Nephron progenitor cell (in vitro differentiated cells): ENCODE data around the gene CHD1.
A peak's percentile ranks its signal among the peaks of the same experiment; 100 is the strongest.

Source experiments
- DNase-seq: peaks from one replicate; pipeline ENCODE4 v3.0.0; 2021
- H3K27ac Mint-ChIP-seq: 2 replicates; pipeline ENCODE4 v1.8.0; 2021; ENCODE audit warnings: mild to moderate bottlenecking, moderate library complexity, mixed read lengths
- H3K27me3 Mint-ChIP-seq: 2 replicates; pipeline ENCODE4 v1.8.0; 2021; ENCODE audit warnings: mild to moderate bottlenecking, low read depth, mixed read lengths; ENCODE audit not compliant: poor library complexity
- H3K36me3 Mint-ChIP-seq: 2 replicates; pipeline ENCODE4 v1.8.0; 2021; ENCODE audit warnings: low read depth, mixed read lengths
- H3K4me1 Mint-ChIP-seq: 2 replicates; pipeline ENCODE4 v1.8.0; 2021; ENCODE audit warnings: mixed read lengths
- H3K4me3 Mint-ChIP-seq: 2 replicates; pipeline ENCODE4 v1.8.0; 2021; ENCODE audit warnings: mild to moderate bottlenecking, moderate library complexity, mixed read lengths
- H3K9me3 Mint-ChIP-seq: 2 replicates; pipeline ENCODE4 v1.8.0; 2021; ENCODE audit warnings: mild to moderate bottlenecking, moderate library complexity, mixed read lengths
- TF ChIP-seq, protein P1 (sequence below): fragments of 200-600 bp; sonication (generic); IDR thresholded peaks from 2 replicates; pipeline ENCODE4 v1.5.0; 2021; ENCODE audit warnings: antibody characterized with exemption

The CHD1 gene

GRCh38 chr5:98934546-98934945 lies 5.7 kb upstream of the CHD1 start:
- H3K4me3 Mint-ChIP-seq = no peak overlapping the region
- no peaks in the 10 kb centered on the region for H3K9me3 Mint-ChIP-seq

DNA sequence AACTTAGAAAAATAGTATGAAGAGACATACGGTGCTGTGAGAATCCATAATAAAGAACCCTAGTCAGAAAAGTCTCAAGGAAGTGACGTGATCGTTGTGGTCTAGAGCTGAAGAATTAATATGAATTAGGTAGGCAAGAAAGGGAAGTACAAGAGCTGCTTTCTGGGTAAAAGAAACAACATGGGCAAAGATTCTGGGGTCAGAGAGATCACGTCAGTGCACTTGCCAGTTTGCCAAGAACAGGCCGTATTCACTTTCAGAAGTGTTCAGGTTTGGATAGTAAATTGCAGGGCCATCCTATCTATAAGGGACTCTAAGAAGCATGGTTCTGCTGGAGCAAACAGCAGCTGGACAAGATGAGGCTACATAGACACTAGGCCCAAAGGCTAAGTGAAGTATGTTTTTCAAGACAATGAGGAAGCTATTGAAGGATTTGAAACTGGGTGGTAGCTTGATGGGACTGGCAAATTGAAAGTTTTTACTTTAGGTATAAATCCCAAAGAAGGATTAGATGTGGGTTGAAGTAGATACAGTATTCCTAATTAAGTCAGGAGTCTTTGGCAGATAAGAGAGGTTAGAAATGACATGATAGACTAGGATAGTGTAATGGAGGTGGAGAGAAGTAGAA lies 4.8 kb upstream of the CHD1 start:
- Mint-ChIP-seq H3K27me3 (no peaks in the 10 kb centered on the region), H3K9me3 (no peaks in the 10 kb centered on the region), H3K4me1 (peaks cover 22% of the 10 kb centered on the region), H3K27ac (peak overlapping the region; percentile 46), H3K36me3 (no peaks in the 10 kb centered on the region), H3K4me3 (no peak overlapping the region)
- no peak for DNase-seq
- TF ChIP-seq, protein P1, sequence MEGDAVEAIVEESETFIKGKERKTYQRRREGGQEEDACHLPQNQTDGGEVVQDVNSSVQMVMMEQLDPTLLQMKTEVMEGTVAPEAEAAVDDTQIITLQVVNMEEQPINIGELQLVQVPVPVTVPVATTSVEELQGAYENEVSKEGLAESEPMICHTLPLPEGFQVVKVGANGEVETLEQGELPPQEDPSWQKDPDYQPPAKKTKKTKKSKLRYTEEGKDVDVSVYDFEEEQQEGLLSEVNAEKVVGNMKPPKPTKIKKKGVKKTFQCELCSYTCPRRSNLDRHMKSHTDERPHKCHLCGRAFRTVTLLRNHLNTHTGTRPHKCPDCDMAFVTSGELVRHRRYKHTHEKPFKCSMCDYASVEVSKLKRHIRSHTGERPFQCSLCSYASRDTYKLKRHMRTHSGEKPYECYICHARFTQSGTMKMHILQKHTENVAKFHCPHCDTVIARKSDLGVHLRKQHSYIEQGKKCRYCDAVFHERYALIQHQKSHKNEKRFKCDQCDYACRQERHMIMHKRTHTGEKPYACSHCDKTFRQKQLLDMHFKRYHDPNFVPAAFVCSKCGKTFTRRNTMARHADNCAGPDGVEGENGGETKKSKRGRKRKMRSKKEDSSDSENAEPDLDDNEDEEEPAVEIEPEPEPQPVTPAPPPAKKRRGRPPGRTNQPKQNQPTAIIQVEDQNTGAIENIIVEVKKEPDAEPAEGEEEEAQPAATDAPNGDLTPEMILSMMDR = no peak

More at GRCh38 chr5:98934546-98934945, 5.7 kb upstream of the CHD1 start:
- Mint-ChIP-seq H3K27ac (no peak overlapping the region), H3K36me3 (no peaks in the 10 kb centered on the region), H3K4me1 (peaks cover 21% of the 10 kb centered on the region), H3K27me3 (no peaks in the 10 kb centered on the region)
- TF ChIP-seq, protein P1 = no peak
- DNase-seq = no peak

- peaks cover under 1% of the 10 kb centered on the region for H3K36me3 Mint-ChIP-seq
- H3K27ac Mint-ChIP-seq = no peak overlapping the region
- H3K4me3 Mint-ChIP-seq = peak overlapping the region; percentile 94
Observed at GRCh38 chr5:98930972-98931762, 2.4 kb upstream of the CHD1 start.

GRCh38 chr5:98929710-98930298 lies 997 bp upstream of the CHD1 start:
- Mint-ChIP-seq H3K4me1 (peaks cover 44% of the 10 kb centered on the region), H3K27ac (peak overlapping the region; percentile 100), H3K9me3 (no peaks in the 10 kb centered on the region), H3K27me3 (no peaks in the 10 kb centered on the region), H3K36me3 (peaks cover 14% of the 10 kb centered on the region), H3K4me3 (peak overlapping the region; percentile 94)
- no peak for DNase-seq
- TF ChIP-seq, protein P1 = no peak

More at GRCh38 chr5:98930972-98931762, 2.4 kb upstream of the CHD1 start:
- Mint-ChIP-seq H3K27me3 (no peaks in the 10 kb centered on the region), H3K9me3 (no peaks in the 10 kb centered on the region), H3K4me1 (peaks cover 35% of the 10 kb centered on the region)
- TF ChIP-seq, protein P1 = no peak
- DNase-seq = no peak

DNA sequence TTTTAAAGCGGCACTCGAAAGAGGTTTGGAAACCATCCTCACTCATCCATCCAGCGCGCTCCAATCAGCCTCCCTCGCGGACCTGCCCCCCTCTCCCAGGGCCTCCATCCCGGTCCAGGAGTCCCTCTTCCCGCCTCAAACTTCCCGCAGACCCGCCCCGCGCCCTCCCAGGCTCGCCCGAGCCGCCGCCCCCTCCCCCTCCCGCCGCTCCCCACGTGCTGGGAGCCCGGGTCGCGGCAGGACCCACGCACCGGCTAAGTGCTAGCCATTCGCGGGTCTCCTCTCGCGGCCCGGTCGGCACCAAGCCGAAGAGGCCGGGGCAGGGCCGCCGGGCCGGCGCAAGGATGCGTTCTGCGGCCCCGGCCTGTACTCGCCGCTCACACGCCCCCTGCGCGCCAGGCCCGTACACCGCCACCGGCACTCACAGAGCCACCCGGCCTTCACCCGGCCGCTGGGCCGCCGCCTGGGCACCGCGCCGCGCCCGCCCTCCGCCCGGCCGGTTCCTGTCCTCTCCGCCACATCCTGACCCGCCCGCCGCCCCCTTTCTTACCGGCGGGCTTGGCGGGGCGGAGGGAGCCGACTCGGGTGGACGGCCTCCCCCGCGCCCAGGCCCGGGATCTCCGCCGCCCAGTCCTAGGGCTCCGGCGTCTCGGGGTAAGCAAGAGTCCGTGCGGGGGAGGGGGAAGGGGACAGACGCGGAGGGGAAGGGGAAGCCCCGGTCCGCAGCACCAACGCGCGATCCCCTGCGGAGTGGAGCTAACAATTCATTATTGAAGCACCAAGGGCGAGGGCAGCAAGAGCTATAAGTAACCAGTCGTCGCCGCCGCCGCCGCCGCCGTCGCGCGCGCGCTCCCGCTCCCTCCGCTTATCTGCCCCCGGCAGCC lies 576 bp downstream of the CHD1 start:
- Mint-ChIP-seq H3K27ac (peak overlapping the region; percentile 100), H3K4me3 (peak overlapping the region; percentile 97), H3K36me3 (peaks cover 28% of the 10 kb centered on the region), H3K27me3 (no peaks in the 10 kb centered on the region), H3K4me1 (peaks cover 44% of the 10 kb centered on the region), H3K9me3 (no peaks in the 10 kb centered on the region)
- TF ChIP-seq, protein P1 = no peak
- DNase-seq = peak; percentile 77
